GM23338 (cell line): ENCODE data around the gene GLT6D1. TPM values are rescaled to one million over a fixed set of nuclear protein-coding genes. Genes with fewer than 3 reads are reported as not detected.

ENCODE experiments used
- ATAC-seq: fragments of 200-7000 bp; cut with Tn5 transposase; 3 replicates; pipeline ENCODE4 v1.9.1; 2020
- DNase-seq: peaks from one replicate; pipeline ENCODE4 v3.0.0-alpha.2; 2015; ENCODE audit warnings: low spot score
- H2AFZ ChIP-seq: fragments of 200-600 bp; sonication (generic); 2 replicates; pipeline ENCODE4 v1.8.0; 2016; ENCODE audit warnings: antibody characterized with exemption, mild to moderate bottlenecking, moderate library complexity
- H3F3A ChIP-seq: fragments of 200-600 bp; sonication (generic); replicated peaks from 2 replicates; pipeline ENCODE4 v1.8.0; 2017; ENCODE audit warnings: antibody characterized with exemption, mixed run types, low read depth
- H3K27ac ChIP-seq: fragments of 200-600 bp; sonication (generic); 2 replicates; pipeline ENCODE4 v1.6.1; 2016; ENCODE audit warnings: low read depth
- H3K27me3 ChIP-seq: fragments of 200-600 bp; sonication (generic); 2 replicates; pipeline ENCODE4 v1.8.0; 2016; ENCODE audit warnings: mild to moderate bottlenecking, mixed run types, moderate library complexity; ENCODE audit not compliant: insufficient read depth
- H3K36me3 ChIP-seq: fragments of 200-600 bp; sonication (generic); 2 replicates; pipeline ENCODE4 v1.8.0; 2016; ENCODE audit warnings: mild to moderate bottlenecking; ENCODE audit not compliant: insufficient read depth
- H3K4me1 ChIP-seq: fragments of 200-600 bp; sonication (generic); 2 replicates; pipeline ENCODE4 v1.8.0; 2016; ENCODE audit warnings: mild to moderate bottlenecking, moderate library complexity; ENCODE audit not compliant: insufficient read depth
- H3K4me2 ChIP-seq: fragments of 200-600 bp; sonication (generic); 2 replicates; pipeline ENCODE4 v1.7.1; 2017; ENCODE audit warnings: mixed run types
- H3K4me3 ChIP-seq: fragments of 200-600 bp; sonication (generic); 2 replicates; pipeline ENCODE4 v1.6.1; 2016; ENCODE audit warnings: mixed run types
- H3K79me2 ChIP-seq: fragments of 200-600 bp; sonication (generic); replicated peaks from 2 replicates; pipeline ENCODE4 v1.8.0; 2017; ENCODE audit warnings: mild to moderate bottlenecking; ENCODE audit not compliant: insufficient read depth
- H3K9me2 ChIP-seq: fragments of 200-600 bp; sonication (generic); 2 replicates; pipeline ENCODE4 v1.8.0; 2017; ENCODE audit not compliant: insufficient read depth
- H4K20me1 ChIP-seq: fragments of 200-600 bp; sonication (generic); replicated peaks from 2 replicates; pipeline ENCODE4 v1.8.0; 2017; ENCODE audit warnings: mild to moderate bottlenecking; ENCODE audit not compliant: insufficient read depth
- H3K27ac Mint-ChIP-seq: 2 replicates; pipeline ENCODE4 v1.8.0; 2020; ENCODE audit warnings: inconsistent platforms, mild to moderate bottlenecking, moderate library complexity, mixed read lengths
- H3K27me3 Mint-ChIP-seq: 3 replicates; pipeline ENCODE4 v1.8.0; 2022; ENCODE audit warnings: low read depth, mild to moderate bottlenecking, moderate library complexity, mixed read lengths, inconsistent platforms; ENCODE audit not compliant: insufficient read depth, poor library complexity
- H3K36me3 Mint-ChIP-seq: 3 replicates; pipeline ENCODE4 v1.8.0; 2021; ENCODE audit warnings: low read depth, mild to moderate bottlenecking, inconsistent platforms, moderate library complexity, mixed read lengths
- H3K4me1 Mint-ChIP-seq: 3 replicates; pipeline ENCODE4 v1.8.0; 2020; ENCODE audit warnings: mild to moderate bottlenecking, inconsistent platforms, mixed read lengths
- H3K4me3 Mint-ChIP-seq: 3 replicates; pipeline ENCODE4 v1.8.0; 2021; ENCODE audit warnings: moderate library complexity, mild to moderate bottlenecking, inconsistent platforms, mixed read lengths
- H3K9me3 Mint-ChIP-seq: 3 replicates; pipeline ENCODE4 v1.8.0; 2020; ENCODE audit warnings: moderate library complexity, mild to moderate bottlenecking, inconsistent platforms, mixed read lengths
- CTCF ChIP-seq, 2 experiments: fragments of 200-600 bp in 1 of 2; sonication (generic) in 1 of 2; conservative IDR thresholded peaks; 2 replicates each; pipeline versions ENCODE4 v1.5.1 to v1.6.1; 2016 to 2017; ENCODE audit warnings: antibody characterized with exemption in 2 of 2, low read depth in 2 of 2, mild to moderate bottlenecking in 2 of 2, moderate library complexity in 1 of 2
- ETS1 ChIP-seq: IDR thresholded peaks from 2 replicates; pipeline ENCODE4 v1.6.1; 2016; ENCODE audit warnings: antibody characterized with exemption
- EZH2 ChIP-seq: fragments of 200-600 bp; sonication (generic); IDR thresholded peaks from one replicate; pipeline ENCODE4 v1.8.0; 2017; ENCODE audit warnings: antibody characterized with exemption, mild to moderate bottlenecking, low read depth; ENCODE audit not compliant: unreplicated experiment
- JUNB ChIP-seq: IDR thresholded peaks from one replicate; pipeline ENCODE4 v1.6.1; 2016; ENCODE audit warnings: antibody characterized with exemption; ENCODE audit not compliant: unreplicated experiment
- STAT1 ChIP-seq: IDR thresholded peaks from one replicate; pipeline ENCODE4 v1.6.1; 2016; ENCODE audit warnings: antibody characterized with exemption; ENCODE audit not compliant: unreplicated experiment
- ZNF331 ChIP-seq: fragments of 250-450 bp; sonication (Bioruptor Pico); IDR thresholded peaks from 2 replicates; pipeline ENCODE4 v1.5.0; 2020; ENCODE audit warnings: low read depth, mild to moderate bottlenecking, moderate library complexity
- ZNF462 ChIP-seq: fragments of 250-450 bp; sonication (Bioruptor Pico); IDR thresholded peaks from 2 replicates; pipeline ENCODE4 v1.5.0; 2020; ENCODE audit warnings: mild to moderate bottlenecking, moderate library complexity
- polyA plus RNA-seq: library from polyadenylated mRNA; unstranded; fragments of >200 nt; fragmentation: Nextera tagmentation; extraction: Ambion mirVana; gene quantifications from 2 replicates; pipeline ENCODE4 v1.2.1, GENCODE V29; 2016
- total RNA-seq: library from RNA; depleted of rRNA; stranded (reverse); fragments of >200 nt; shearing (Covaris generic); gene quantifications from 2 replicates; pipeline ENCODE4 v1.2.3, GENCODE V29; 2014

Gene GLT6D1
- total and polyA plus RNA-seq, 2 experiments from 2014 or later, result not detected

GRCh38 chr9:135663857-135664256 is 24.5 kb upstream of the GLT6D1 start (continued):
- no peak for TF ChIP-seq ZNF462 (CRISPR knock-in tag)
- no peak for TF ChIP-seq ETS1
- TF ChIP-seq EZH2, result no peak
- no peak for TF ChIP-seq STAT1
- TF ChIP-seq CTCF (conservative IDR thresholded peaks at IDR 0.05; ENCODE audit: low read depth in 2 of 2), result no peak

- H3K4me3 ChIP-seq, result no peak overlapping the region
Observed at GRCh38 chr9:135663451-135663770, 24.1 kb upstream of the GLT6D1 start.

More at GRCh38 chr9:135663451-135663770, 24.1 kb upstream of the GLT6D1 start:
- no peak overlapping the region for H3K27ac Mint-ChIP-seq
- no peak overlapping the region for H3K4me3 Mint-ChIP-seq
- TF ChIP-seq JUNB (no peak), ETS1 (no peak), ZNF331 (CRISPR knock-in tag) (no peak)
- H3K27me3 Mint-ChIP-seq, result peaks cover 2% of the 10 kb centered on the region
- no peak overlapping the region for H3K4me2 ChIP-seq
- H3K9me2 ChIP-seq, result no peaks in the 10 kb centered on the region
- peaks cover 7% of the 10 kb centered on the region for H3K9me3 Mint-ChIP-seq
- H3K79me2 ChIP-seq, result no peaks in the 10 kb centered on the region
- H3K36me3 Mint-ChIP-seq, result peaks cover 1% of the 10 kb centered on the region; the same call in 1 of the 3 replicates
- ATAC-seq (no peak), DNase-seq (no peak)
- no peaks in the 10 kb centered on the region; the same call in 1 of the 2 replicates for H3K4me1 ChIP-seq
- no peaks in the 10 kb centered on the region for H3K27me3 ChIP-seq
- no peaks in the 10 kb centered on the region for H3F3A ChIP-seq
- H3K4me1 Mint-ChIP-seq, result peaks cover 6% of the 10 kb centered on the region
- H4K20me1 ChIP-seq, result no peaks in the 10 kb centered on the region
- no peaks in the 10 kb centered on the region for H3K36me3 ChIP-seq
- H2AFZ ChIP-seq, result no peak overlapping the region
- H3K27ac ChIP-seq, result no peak overlapping the region
